ENCODE data around the gene ZSWIM2.
"Not testable (repeated sequence)": the region's sequence is repeated elsewhere in the genome, so short reads cannot be mapped to it uniquely, and the experiment has no call there.

ZSWIM2 gene

GRCh38 chr2:186827411-186827810 is 21.6 kb downstream of the ZSWIM2 start:
- Histone ChIP-seq H3K9ac (ENCODE audit: low read length) (no peak overlapping the region), H2AFZ (ENCODE audit: insufficient read depth, low read length, poor library complexity) (no peak overlapping the region), H2BK12ac (ENCODE audit: low read length) (no peak overlapping the region), H2AK5ac (ENCODE audit: low read length) (no peak overlapping the region), H4K8ac (ENCODE audit: low read depth, low read length) (no peak overlapping the region), H4K91ac (ENCODE audit: low read depth, low read length) (no peak overlapping the region), H3K79me1 (ENCODE audit: low read length) (no peaks in the 10 kb centered on the region), H3K4me2 (ENCODE audit: low read length) (no peak overlapping the region), H3K14ac (ENCODE audit: low read length) (no peak overlapping the region), H3K36me3 (ENCODE audit: control insufficient read depth in 1 of 2, insufficient read depth in 2 of 2, low read length in 2 of 2) (no peaks in the 10 kb centered on the region), H3K27ac (ENCODE audit: low read depth, low read length) (no peak overlapping the region), H2BK120ac (ENCODE audit: insufficient read depth, low read length, poor library complexity) (no peak overlapping the region), H3K4me1 (ENCODE audit: control insufficient read depth in 1 of 2, insufficient read depth in 2 of 2, low read length in 2 of 2) (no peaks in the 10 kb centered on the region), H2BK5ac (ENCODE audit: low read depth, low read length, poor library complexity) (no peak overlapping the region), H3K4me3 (ENCODE audit: low read depth, low read length) (no peak overlapping the region), H3K23ac (ENCODE audit: low read length) (no peak overlapping the region), H3K9me3 (ENCODE audit: insufficient read depth, low read depth, low read length) (no peaks in the 10 kb centered on the region), H3K4ac (ENCODE audit: low read depth, low read length) (no peak overlapping the region), H3K27me3 (ENCODE audit: insufficient read depth, low read length) (no peaks in the 10 kb centered on the region), H4K12ac (ENCODE audit: low read depth, low read length) (no peak overlapping the region), H3K18ac (ENCODE audit: low read length) (no peak overlapping the region), H3K79me2 (ENCODE audit: control insufficient read depth, insufficient read depth, low read length, poor library complexity) (no peaks in the 10 kb centered on the region)
- WGBS (ENCODE audit: extremely low coverage, insufficient coverage, insufficient read length), result no CpG with 5 or more reads among the region's 2 CpGs
- DNase-seq, result no peak

- Histone ChIP-seq H3K4me3 (ENCODE audit: low read depth, low read length) (no peak overlapping the region), H2BK5ac (ENCODE audit: low read depth, low read length, poor library complexity) (no peak overlapping the region), H4K8ac (ENCODE audit: low read depth, low read length) (no peak overlapping the region), H3K27ac (ENCODE audit: low read depth, low read length) (no peak overlapping the region), H2AK5ac (ENCODE audit: low read length) (no peak overlapping the region), H3K23ac (ENCODE audit: low read length) (no peak overlapping the region), H3K9me3 (ENCODE audit: insufficient read depth, low read depth, low read length) (no peaks in the 10 kb centered on the region), H3K79me2 (ENCODE audit: control insufficient read depth, insufficient read depth, low read length, poor library complexity) (no peaks in the 10 kb centered on the region), H4K12ac (ENCODE audit: low read depth, low read length) (no peak overlapping the region), H2BK12ac (ENCODE audit: low read length) (no peak overlapping the region), H2BK120ac (ENCODE audit: insufficient read depth, low read length, poor library complexity) (no peak overlapping the region), H3K4ac (ENCODE audit: low read depth, low read length) (no peak overlapping the region), H3K4me1 (ENCODE audit: control insufficient read depth in 1 of 2, insufficient read depth in 2 of 2, low read length in 2 of 2) (no peaks in the 10 kb centered on the region), H3K36me3 (ENCODE audit: control insufficient read depth in 1 of 2, insufficient read depth in 2 of 2, low read length in 2 of 2) (no peaks in the 10 kb centered on the region), H3K14ac (ENCODE audit: low read length) (no peak overlapping the region), H3K9ac (ENCODE audit: low read length) (no peak overlapping the region), H3K79me1 (ENCODE audit: low read length) (no peaks in the 10 kb centered on the region), H2AFZ (ENCODE audit: insufficient read depth, low read length, poor library complexity) (no peak overlapping the region), H3K4me2 (ENCODE audit: low read length) (no peak overlapping the region), H3K27me3 (ENCODE audit: insufficient read depth, low read length) (no peaks in the 10 kb centered on the region), H3K18ac (ENCODE audit: low read length) (no peak overlapping the region), H4K91ac (ENCODE audit: low read depth, low read length) (no peak overlapping the region)
- no peak for DNase-seq
- no CpG with 5 or more reads among the region's 2 CpGs for WGBS (ENCODE audit: extremely low coverage, insufficient coverage, insufficient read length)
Measured at GRCh38 chr2:186822323-186822722, 26.6 kb downstream of the ZSWIM2 start.

DNA sequence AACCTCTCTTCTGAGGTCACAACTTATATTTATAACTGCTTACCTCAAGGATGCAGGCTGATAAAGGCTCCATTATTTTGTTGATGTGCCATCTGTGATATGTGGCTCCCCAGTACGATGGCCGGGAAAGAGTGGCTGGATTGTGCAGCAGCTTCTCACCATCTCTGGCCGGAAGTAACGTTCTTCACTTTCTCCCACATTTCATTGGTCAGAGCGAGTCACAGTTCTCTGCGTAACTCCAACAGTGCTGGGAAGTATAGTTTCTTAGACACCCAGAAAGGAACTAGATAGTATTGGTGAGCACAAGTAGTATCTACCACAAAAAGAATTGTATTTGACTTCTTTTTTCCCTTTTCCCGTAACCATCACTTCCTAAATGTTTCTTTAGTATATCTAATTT is 28.7 kb downstream of the ZSWIM2 start:
- H3K27ac ChIP-seq (ENCODE audit: low read depth, low read length), result no peak overlapping the region
- no peak for DNase-seq
- H3K79me2 ChIP-seq (ENCODE audit: control insufficient read depth, insufficient read depth, low read length, poor library complexity), result no peaks in the 10 kb centered on the region
- H3K4me2 ChIP-seq (ENCODE audit: low read length), result no peak overlapping the region
- H3K23ac ChIP-seq (ENCODE audit: low read length), result no peak overlapping the region
- no peak overlapping the region for H4K91ac ChIP-seq (ENCODE audit: low read depth, low read length)
- H4K8ac ChIP-seq (ENCODE audit: low read depth, low read length), result no peak overlapping the region
- no peaks in the 10 kb centered on the region for H3K27me3 ChIP-seq (ENCODE audit: insufficient read depth, low read length)
- no peaks in the 10 kb centered on the region for H3K36me3 ChIP-seq (ENCODE audit: control insufficient read depth in 1 of 2, insufficient read depth in 2 of 2, low read length in 2 of 2)
- no peak overlapping the region for H2BK12ac ChIP-seq (ENCODE audit: low read length)
- no peaks in the 10 kb centered on the region for H3K4me1 ChIP-seq (ENCODE audit: control insufficient read depth in 1 of 2, insufficient read depth in 2 of 2, low read length in 2 of 2)
- no peak overlapping the region for H3K9ac ChIP-seq (ENCODE audit: low read length)
- H3K9me3 ChIP-seq (ENCODE audit: insufficient read depth, low read depth, low read length), result no peaks in the 10 kb centered on the region
- H2BK120ac ChIP-seq (ENCODE audit: insufficient read depth, low read length, poor library complexity), result no peak overlapping the region
- H3K4ac ChIP-seq (ENCODE audit: low read depth, low read length), result no peak overlapping the region
- no peak overlapping the region for H2AK5ac ChIP-seq (ENCODE audit: low read length)
- no peak overlapping the region for H4K12ac ChIP-seq (ENCODE audit: low read depth, low read length)
- H3K14ac ChIP-seq (ENCODE audit: low read length), result no peak overlapping the region
- no peak overlapping the region for H2AFZ ChIP-seq (ENCODE audit: insufficient read depth, low read length, poor library complexity)
- no peak overlapping the region for H3K4me3 ChIP-seq (ENCODE audit: low read depth, low read length)
- H3K79me1 ChIP-seq (ENCODE audit: low read length), result no peaks in the 10 kb centered on the region
- H2BK5ac ChIP-seq (ENCODE audit: low read depth, low read length, poor library complexity), result no peak overlapping the region
- H3K18ac ChIP-seq (ENCODE audit: low read length), result no peak overlapping the region
- no CpG with 5 or more reads among the region's 7 CpGs for WGBS (ENCODE audit: extremely low coverage, insufficient coverage, insufficient read length)

GRCh38 chr2:186811760-186812159 is 37.2 kb downstream of the ZSWIM2 start:
- not testable (repeated sequence) for H2BK5ac ChIP-seq (ENCODE audit: low read depth, low read length, poor library complexity); H3K18ac ChIP-seq (ENCODE audit: low read length); H3K4ac ChIP-seq (ENCODE audit: low read depth, low read length); DNase-seq; H4K12ac ChIP-seq (ENCODE audit: low read depth, low read length); H3K27ac ChIP-seq (ENCODE audit: low read depth, low read length); H2AK5ac ChIP-seq (ENCODE audit: low read length); H4K91ac ChIP-seq (ENCODE audit: low read depth, low read length); H4K8ac ChIP-seq (ENCODE audit: low read depth, low read length); H3K14ac ChIP-seq (ENCODE audit: low read length); H3K4me1 ChIP-seq (ENCODE audit: control insufficient read depth in 1 of 2, insufficient read depth in 2 of 2, low read length in 2 of 2); H3K4me3 ChIP-seq (ENCODE audit: low read depth, low read length); H3K9ac ChIP-seq (ENCODE audit: low read length); H3K79me2 ChIP-seq (ENCODE audit: control insufficient read depth, insufficient read depth, low read length, poor library complexity); H3K36me3 ChIP-seq (ENCODE audit: control insufficient read depth in 1 of 2, insufficient read depth in 2 of 2, low read length in 2 of 2); H2AFZ ChIP-seq (ENCODE audit: insufficient read depth, low read length, poor library complexity); H2BK120ac ChIP-seq (ENCODE audit: insufficient read depth, low read length, poor library complexity); H3K9me3 ChIP-seq (ENCODE audit: insufficient read depth, low read depth, low read length); H3K79me1 ChIP-seq (ENCODE audit: low read length); H3K23ac ChIP-seq (ENCODE audit: low read length); H2BK12ac ChIP-seq (ENCODE audit: low read length); H3K4me2 ChIP-seq (ENCODE audit: low read length); H3K27me3 ChIP-seq (ENCODE audit: insufficient read depth, low read length)
- no CpG with 5 or more reads among the region's 6 CpGs for WGBS (ENCODE audit: extremely low coverage, insufficient coverage, insufficient read length)
